Activated effector memory CD4-positive, alpha-beta T cell treated with Interleukin-2 at 50 U/mL for 16 hours (primary cell): ENCODE data around the gene TYROBP.
"Not testable (repeated sequence)": the region's sequence is repeated elsewhere in the genome, so short reads cannot be mapped to it uniquely, and the experiment has no call there.

ENCODE experiments used
- DNase-seq: peaks from one replicate; pipeline ENCODE4 v3.0.0-alpha.2; 2020

Gene TYROBP

GRCh38 chr19:35931161-35931873, 23.2 kb upstream of the TYROBP start:
- peak; percentile 99 for DNase-seq

- DNase-seq = no peak
Measured at GRCh38 chr19:35929876-35930275, 21.8 kb upstream of the TYROBP start.

- DNase-seq = no peak
Measured at GRCh38 chr19:35928507-35928906, 20.4 kb upstream of the TYROBP start.

GRCh38 chr19:35925501-35925900, 17.4 kb upstream of the TYROBP start:
- DNase-seq = no peak

- DNase-seq = no peak
Measured at GRCh38 chr19:35921012-35921411, 12.9 kb upstream of the TYROBP start.

GRCh38 chr19:35919306-35919705, 11.2 kb upstream of the TYROBP start:
- DNase-seq = no peak

GRCh38 chr19:35915443-35915842, 7.3 kb upstream of the TYROBP start:
- DNase-seq = no peak

- no peak for DNase-seq
Measured at GRCh38 chr19:35913589-35913988, 5.5 kb upstream of the TYROBP start.

- DNase-seq = no peak
Measured at GRCh38 chr19:35911790-35912189, 3.7 kb upstream of the TYROBP start.

- no peak for DNase-seq
Measured at GRCh38 chr19:35911173-35911572, 3.1 kb upstream of the TYROBP start.

GRCh38 chr19:35910355-35910754, 2.3 kb upstream of the TYROBP start:
- DNase-seq = not testable (repeated sequence)

GRCh38 chr19:35909684-35910035, 1.6 kb upstream of the TYROBP start:
- DNase-seq = no peak

GRCh38 chr19:35908973-35909683, 1.0 kb upstream of the TYROBP start:
- no peak for DNase-seq

GRCh38 chr19:35907377-35907745, 734 bp downstream of the TYROBP start:
- DNase-seq = no peak

GRCh38 chr19:35905178-35905727, 2.8 kb downstream of the TYROBP start:
- DNase-seq = no peak

- DNase-seq = no peak
Measured at GRCh38 chr19:35904311-35905068, 3.6 kb downstream of the TYROBP start.

- peak; percentile 88 for DNase-seq
Measured at GRCh38 chr19:35903550-35904179, 4.4 kb downstream of the TYROBP start.

GRCh38 chr19:35902870-35903475, 5.1 kb downstream of the TYROBP start:
- DNase-seq = no peak

- DNase-seq = peak; percentile 43
Measured at GRCh38 chr19:35901854-35902661, 6.0 kb downstream of the TYROBP start, which contains the start of gene HCST. Gene HCST (plus strand): TSS chr19:35902529. CDS start chr19:35902594, 65 bp downstream.

GRCh38 chr19:35901055-35901644, 6.9 kb downstream of the TYROBP start:
- DNase-seq = no peak

GRCh38 chr19:35899547-35900214, 8.4 kb downstream of the TYROBP start:
- DNase-seq = peak; percentile 79
